H54 (cell line): Measurements from ENCODE around the gene EFNA5.
"Not testable (repeated sequence)": the region's sequence is repeated elsewhere in the genome, so short reads cannot be mapped to it uniquely, and the experiment has no call there.

Experiments used
- DNase-seq: peaks from one replicate; pipeline ENCODE4 v3.0.0; 2011; ENCODE audit warnings: low spot score, mixed read lengths; ENCODE audit not compliant: insufficient read length
- FAIRE-seq: peaks from 3 replicates; lab custom pipeline; 2011; peaks lifted over from hg19 to GRCh38; lab: Jason Lieb, UNC
- POLR2A ChIP-seq: IDR thresholded peaks from 2 replicates; pipeline ENCODE4 v1.6.1; 2011; ENCODE audit warnings: low read depth, mild to moderate bottlenecking, low read length

The EFNA5 gene

GRCh38 chr5:107464876-107465275 is 205.9 kb downstream of the EFNA5 start:
- FAIRE-seq = no peak

GRCh38 chr5:107464416-107464815 is 206.3 kb downstream of the EFNA5 start:
- no peak for TF ChIP-seq POLR2A
- FAIRE-seq (no peak), DNase-seq (no peak)

More at GRCh38 chr5:107464876-107465275, 205.9 kb downstream of the EFNA5 start:
- TF ChIP-seq POLR2A = no peak
- no peak for DNase-seq

GRCh38 chr5:107463731-107464130 is 207.0 kb downstream of the EFNA5 start:
- FAIRE-seq = no peak
- DNase-seq = no peak

GRCh38 chr5:107461770-107462169 is 209.0 kb downstream of the EFNA5 start:
- DNase-seq (no peak), FAIRE-seq (no peak)
- no peak for TF ChIP-seq POLR2A

More at GRCh38 chr5:107463731-107464130, 207.0 kb downstream of the EFNA5 start:
- no peak for TF ChIP-seq POLR2A

- no peak for FAIRE-seq
Observed at GRCh38 chr5:107460789-107461188, 209.9 kb downstream of the EFNA5 start.

GRCh38 chr5:107459605-107460004 is 211.1 kb downstream of the EFNA5 start:
- no peak for TF ChIP-seq POLR2A
- FAIRE-seq (no peak), DNase-seq (no peak)

More at GRCh38 chr5:107460789-107461188, 209.9 kb downstream of the EFNA5 start:
- no peak for DNase-seq
- TF ChIP-seq POLR2A = no peak

- no peak for TF ChIP-seq POLR2A
- no peak for DNase-seq
- no peak for FAIRE-seq
Observed at GRCh38 chr5:107458322-107458721, 212.4 kb downstream of the EFNA5 start.

GRCh38 chr5:107457881-107458280 is 212.9 kb downstream of the EFNA5 start:
- no peak for FAIRE-seq
- no peak for DNase-seq
- TF ChIP-seq POLR2A = no peak

- FAIRE-seq (no peak), DNase-seq (no peak)
- TF ChIP-seq POLR2A = no peak
Observed at GRCh38 chr5:107457138-107457537, 213.6 kb downstream of the EFNA5 start.

GRCh38 chr5:107456281-107456715 is 214.4 kb downstream of the EFNA5 start:
- FAIRE-seq (peak; percentile 11), DNase-seq (no peak)
- TF ChIP-seq POLR2A = no peak

GRCh38 chr5:107455111-107455544 is 215.6 kb downstream of the EFNA5 start:
- FAIRE-seq (peak; percentile 84), DNase-seq (no peak)
- TF ChIP-seq POLR2A = no peak

GRCh38 chr5:107451827-107452226 is 218.9 kb downstream of the EFNA5 start:
- DNase-seq, FAIRE-seq: not testable (repeated sequence)

GRCh38 chr5:107451028-107451427 is 219.7 kb downstream of the EFNA5 start:
- DNase-seq (no peak), FAIRE-seq (no peak)
- TF ChIP-seq POLR2A = no peak

GRCh38 chr5:107450531-107450930 is 220.2 kb downstream of the EFNA5 start:
- DNase-seq = no peak
- no peak for TF ChIP-seq POLR2A
- no peak for FAIRE-seq

GRCh38 chr5:107449369-107449768 is 221.4 kb downstream of the EFNA5 start:
- no peak for FAIRE-seq
- TF ChIP-seq POLR2A = no peak
- DNase-seq = no peak
